Esophagus muscularis mucosa (tissue), 4 donors: ENCODE results near the gene PLEKHM3.

Experiments
- CTCF ChIP-seq, 3 experiments: fragments of 200-600 bp in 2 of 3; fragments of 450-650 bp in 1 of 3; sonication (generic) in 2 of 3; IDR thresholded peaks; one replicate each; pipeline ENCODE4 v1.5.1; 2017 to 2019; ENCODE audit warnings: antibody characterized with exemption in 3 of 3, mild to moderate bottlenecking in 2 of 3, moderate library complexity in 1 of 3
- EP300 ChIP-seq: sonication (generic); formaldehyde crosslinking; IDR thresholded peaks from one replicate; pipeline ENCODE4 v1.6.1; 2017; ENCODE audit warnings: antibody characterized with exemption
- POLR2A ChIP-seq: fragments of 450-650 bp; IDR thresholded peaks from one replicate; pipeline ENCODE4 v1.6.1; 2017; ENCODE audit warnings: antibody characterized with exemption, moderate library complexity, mild to moderate bottlenecking, low read depth
- POLR2AphosphoS5 ChIP-seq, 2 donors: sonication (generic); formaldehyde crosslinking; IDR thresholded peaks; one replicate each; pipeline ENCODE4 v1.6.1; 2017; ENCODE audit warnings: antibody characterized with exemption in 2 of 2

GRCh38 chr2:207815254-207815653 is 210.1 kb downstream of the PLEKHM3 start:
- TF ChIP-seq POLR2AphosphoS5 (IDR thresholded peaks at IDR 0.05), result no peak
- no peak for TF ChIP-seq CTCF (IDR thresholded peaks at IDR 0.05)
- no peak for TF ChIP-seq POLR2A
- no peak for TF ChIP-seq EP300
